Stimulated activated CD8-positive, alpha-beta memory T cell treated with anti-CD3 and anti-CD28 coated beads, Interleukin-15, amount 100 ng/mL, for 1 hour (primary cell): ENCODE results near the gene RDH14.
A peak's percentile ranks its signal among the peaks of the same experiment; 100 is the strongest.

Experiments
- DNase-seq: peaks from one replicate; pipeline ENCODE4 v3.0.0-alpha.2; 2020; ENCODE audit warnings: low read depth

The RDH14 gene

DNA sequence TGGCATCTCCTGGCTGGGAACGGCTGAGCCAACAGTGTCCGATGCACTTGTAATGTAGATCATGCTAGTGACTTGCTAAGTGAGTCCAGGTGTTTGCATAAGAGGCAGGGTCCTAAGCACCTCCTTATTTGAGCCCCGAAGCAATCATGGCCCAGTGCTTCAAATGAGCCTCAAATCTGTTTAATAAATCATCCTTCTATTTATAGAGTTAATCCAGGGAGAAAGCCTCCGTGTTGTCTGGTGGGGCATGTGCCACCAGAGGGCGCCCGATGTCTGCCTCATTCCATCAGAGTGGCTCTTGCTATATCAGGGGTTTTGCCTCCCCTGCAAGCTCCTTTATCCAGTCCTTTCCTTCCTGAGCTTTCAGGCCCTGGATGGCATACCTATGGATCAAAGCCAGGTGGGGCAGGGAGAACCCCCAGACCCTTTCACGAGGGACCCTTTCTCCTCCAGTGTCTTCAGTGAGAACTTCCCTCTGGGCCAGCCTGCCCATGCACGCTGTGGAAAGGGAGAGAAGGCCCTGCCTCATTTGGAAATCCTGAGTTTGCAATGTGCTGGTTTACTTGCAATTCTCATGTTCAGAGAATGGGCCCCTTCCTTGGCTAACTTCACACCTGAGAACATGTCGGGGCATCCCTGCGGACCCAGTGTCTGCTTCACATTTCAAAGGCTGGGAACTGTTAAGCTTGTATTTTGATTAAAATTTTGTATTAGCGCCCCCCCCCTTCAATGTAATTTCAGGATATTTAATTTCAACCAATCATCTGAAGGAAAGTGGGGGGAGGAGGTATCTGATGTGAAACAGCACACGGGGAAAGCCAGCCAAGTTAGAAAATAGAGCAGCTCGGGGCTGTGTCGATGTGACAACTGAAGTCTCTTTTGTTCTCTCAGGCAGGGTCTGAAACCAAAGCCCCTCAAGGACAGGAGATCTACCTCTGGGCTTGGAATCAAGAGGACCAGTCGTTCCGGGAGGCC is 39.7 kb downstream of the RDH14 start:
- peak; percentile 64 for DNase-seq

DNA sequence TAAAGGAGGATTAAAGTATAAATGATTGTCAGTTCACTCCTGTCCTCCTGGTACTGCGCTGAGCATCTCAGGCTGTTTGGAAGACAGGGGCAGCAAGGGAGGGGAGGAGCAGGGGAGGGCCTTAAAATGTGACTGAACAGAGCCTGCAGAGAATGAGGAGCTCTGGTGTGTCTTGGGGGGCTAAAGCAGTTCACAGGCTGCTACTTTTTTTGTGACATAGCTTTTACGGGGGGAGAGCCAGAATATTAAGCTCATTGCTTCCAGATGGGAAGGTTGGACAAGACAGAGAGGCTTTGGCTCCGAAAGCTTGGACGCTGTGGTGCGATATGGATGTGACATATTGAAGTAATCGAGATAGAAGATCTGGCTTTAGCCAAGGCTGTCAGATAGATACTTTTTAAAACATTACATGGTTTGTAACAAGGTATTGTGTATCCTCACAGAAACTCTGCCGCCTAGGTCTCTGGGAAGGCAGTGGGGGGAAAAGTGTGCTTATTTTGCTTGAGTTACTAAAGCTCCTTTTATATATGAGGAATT is 40.5 kb downstream of the RDH14 start:
- DNase-seq, result no peak

DNA sequence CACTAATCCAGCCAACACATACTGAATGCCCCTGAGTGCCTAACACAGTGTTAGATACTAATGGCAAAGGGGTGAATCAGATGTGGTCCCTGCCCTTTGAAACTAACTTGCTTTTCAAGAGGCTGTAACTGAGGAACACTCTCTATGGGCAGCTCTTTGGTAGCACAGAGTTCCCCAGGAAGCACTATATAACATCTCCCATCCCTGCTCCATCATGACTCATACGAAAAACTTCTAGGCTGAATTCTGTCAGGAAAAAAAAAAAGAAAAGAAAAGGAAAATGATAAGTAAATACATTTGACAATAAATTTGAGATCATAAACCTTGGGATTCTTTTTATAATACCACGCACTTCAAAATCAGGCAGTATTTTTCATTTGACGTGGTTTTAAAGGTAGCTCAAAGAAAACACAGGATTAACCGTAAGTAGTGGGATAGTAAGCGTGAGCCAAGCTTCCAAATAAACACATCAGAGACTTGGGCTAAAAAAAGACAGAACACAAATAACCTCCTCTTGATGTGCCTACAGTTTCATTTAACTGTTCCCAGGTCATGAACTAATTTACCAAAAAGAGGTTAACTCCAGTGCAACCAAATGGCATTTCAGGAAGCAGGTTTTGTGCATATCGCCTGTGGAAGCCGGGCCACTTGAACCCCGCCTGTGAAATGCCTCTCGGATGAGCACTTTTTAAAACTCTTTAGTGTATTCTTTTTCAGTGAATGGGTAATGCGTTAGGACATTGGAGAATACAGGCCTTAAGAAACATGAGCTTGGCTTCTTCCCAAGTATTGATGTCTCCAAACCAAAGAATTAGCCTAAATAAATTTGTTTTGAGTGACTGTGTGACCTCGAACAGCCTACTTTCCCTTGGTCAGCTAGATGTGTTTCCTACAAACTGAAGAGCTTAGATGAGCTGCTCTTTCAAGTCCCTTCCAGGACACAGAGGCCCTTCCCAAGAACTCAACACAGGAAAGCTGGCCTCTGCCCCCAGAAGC is 42.0 kb downstream of the RDH14 start:
- no peak for DNase-seq

DNA sequence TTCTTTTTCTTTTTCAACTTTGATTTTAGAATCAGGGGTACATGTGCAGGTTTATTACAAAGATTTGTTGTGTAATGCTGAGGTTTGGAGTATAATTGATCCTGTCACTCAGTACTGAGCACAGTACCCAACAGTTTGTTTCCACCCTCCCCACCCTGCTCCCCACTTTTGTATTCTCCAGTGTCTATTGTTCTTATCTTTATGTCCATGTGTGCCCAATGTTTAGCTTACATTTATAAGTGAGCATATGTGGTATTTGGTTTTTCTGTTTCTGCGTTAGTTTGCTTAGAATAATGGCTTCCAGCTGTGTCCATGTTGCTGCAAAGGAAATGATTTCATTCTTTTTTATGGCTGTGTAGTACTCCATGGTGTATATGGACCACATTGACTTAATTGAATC is 43.1 kb downstream of the RDH14 start:
- DNase-seq, result no peak

DNA sequence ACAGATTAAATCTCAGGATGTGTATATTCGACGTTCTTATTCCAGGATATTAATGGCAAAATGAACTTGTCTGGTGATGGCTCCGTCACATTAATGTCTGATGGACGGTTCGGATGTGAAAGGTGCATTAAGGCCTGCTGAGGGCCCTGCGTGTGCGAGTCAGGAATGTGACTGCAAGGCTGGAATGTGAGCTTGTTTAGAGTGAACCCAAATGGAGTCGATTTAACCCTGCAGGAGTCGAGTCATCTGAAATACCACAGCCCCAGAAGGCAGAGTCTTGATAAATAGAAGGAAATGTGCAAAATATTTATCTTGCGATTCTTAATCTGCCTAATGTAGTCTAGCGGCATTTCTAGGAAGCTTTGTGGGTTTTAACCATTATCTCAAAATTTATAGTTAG is 44.3 kb downstream of the RDH14 start:
- no peak for DNase-seq

DNA sequence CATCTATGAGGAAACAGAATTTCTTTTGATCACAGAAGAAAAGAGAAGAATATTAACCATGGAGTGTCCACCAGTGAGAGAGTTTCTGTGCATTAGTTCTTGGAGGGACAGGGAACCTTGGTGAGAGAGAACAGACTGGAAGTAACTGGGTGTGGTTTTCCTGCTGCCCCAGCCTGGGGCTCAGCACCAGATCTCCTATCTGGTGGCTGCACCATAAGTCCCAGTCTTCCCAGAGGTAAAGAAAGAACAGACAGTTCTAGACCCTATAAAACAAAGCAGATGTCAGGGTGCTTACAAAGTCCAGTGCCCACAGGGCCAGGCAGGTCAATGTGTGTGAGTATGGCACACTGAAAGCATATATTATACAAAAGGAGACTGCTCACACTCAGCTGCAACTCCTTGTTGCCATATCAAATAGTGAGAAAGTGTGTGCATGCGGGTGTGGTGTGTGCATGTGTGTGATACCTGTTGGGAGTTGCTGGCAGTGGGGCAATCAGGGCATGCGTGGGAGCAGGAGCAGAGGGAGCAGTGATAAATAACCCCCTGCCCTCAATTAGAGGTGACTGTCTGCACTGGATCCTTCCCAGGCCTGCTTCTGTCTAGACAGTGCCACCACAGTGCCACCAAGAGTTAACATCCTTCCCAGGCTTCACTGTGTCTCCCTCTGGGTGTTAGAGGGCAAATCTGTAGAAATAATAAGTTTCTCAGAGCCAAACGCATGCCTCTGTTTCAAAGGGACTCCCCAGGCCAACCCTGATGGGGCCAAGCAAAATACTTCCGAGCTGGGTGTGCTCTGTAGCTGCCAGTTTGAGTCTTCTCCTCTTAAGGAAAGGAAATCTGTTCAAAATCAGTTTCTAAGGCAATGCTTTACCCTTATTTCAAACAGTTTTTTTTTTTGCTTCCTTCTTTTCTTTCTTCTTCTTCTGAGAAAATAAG is 45.7 kb downstream of the RDH14 start:
- DNase-seq, result no peak

DNA sequence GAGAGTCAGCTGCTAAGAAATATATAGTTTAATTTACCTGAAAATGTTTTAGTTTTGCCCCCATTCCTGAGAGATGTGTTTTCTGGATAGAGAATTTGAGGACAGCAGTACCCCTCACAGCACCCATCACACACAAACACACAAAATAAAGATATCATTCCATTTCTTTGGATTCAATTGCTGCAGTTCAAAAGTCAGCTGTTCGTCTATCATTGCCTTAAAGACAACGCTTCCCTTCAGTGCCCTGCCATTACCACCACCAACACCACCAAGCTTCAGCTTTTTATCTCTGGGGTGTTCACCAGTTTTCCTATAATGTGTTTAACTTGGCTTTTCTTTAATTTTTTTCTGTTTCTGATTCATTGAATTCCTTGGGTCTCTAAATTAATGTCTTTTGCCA is 49.7 kb downstream of the RDH14 start:
- no peak for DNase-seq

DNA sequence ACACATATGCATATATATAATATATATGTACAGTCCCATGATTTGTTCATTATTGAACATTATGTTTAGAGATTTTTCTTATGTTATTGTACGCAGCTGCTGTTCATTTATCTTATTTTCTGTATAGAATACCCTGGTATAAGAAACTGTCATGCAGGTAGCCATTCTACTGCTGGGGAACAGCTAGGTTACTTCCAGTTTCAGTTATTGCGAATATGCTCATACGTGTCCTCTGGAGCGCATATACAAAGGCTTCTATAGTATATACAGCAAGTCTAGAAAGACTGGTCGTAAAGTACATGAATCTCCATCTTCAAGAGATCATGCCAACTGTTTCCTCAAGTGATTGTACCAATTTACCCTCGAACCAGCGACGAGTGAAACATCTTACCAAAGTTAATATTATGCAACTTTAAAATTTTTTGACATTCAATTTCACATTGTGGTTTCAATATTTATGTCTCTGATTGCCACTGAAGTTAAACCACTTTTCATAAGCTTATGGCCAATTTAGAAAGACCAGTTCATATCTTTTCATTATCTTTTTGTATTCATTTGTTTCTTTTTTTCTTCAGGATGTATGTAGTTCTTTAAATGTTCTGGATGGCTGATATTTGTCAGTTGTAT is 53.5 kb downstream of the RDH14 start:
- DNase-seq, result no peak

DNA sequence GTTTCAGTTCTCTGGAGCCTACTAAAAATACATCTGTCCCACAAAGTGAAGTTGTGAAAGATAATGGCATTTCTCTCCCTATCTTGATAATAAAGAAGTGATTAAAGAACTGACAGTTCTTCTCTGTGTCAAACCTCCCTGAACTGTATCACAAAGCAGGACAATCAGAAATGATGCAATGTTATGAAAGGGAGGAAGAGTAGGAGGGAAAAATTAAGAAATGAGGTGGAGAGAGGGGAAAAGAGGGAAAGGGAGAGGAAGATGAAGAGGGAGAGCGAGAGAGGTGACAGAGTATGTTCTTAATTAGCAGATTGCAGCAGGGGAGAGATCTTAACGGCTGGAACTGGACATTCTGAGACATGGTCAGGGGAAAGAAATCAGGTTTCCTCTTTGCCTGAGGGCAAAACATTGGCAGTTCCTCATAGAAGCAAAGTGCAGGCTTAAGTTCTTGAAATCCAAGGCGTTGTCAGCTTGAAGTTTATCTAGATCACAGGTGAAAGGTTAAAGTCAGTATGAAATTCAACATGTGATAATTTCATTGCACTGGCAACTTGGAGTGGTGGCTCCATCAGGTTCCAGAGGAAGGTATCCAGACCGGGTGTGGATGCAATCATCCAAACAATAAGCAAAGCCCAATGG is 54.6 kb downstream of the RDH14 start:
- DNase-seq, result no peak
